H1 (cell line): ENCODE data around the gene CFAP54. TPM values are rescaled to one million over a fixed set of nuclear protein-coding genes. Genes with fewer than 3 reads are reported as not detected.

ENCODE experiments used
- CBX8 ChIP-seq: fragments of 300-800, 300-1000 bp; sonication (generic); IDR thresholded peaks from 2 replicates; pipeline ENCODE4 v1.7.1; 2016; ENCODE audit warnings: low read depth, low read length, borderline replicate concordance
- CHD7 ChIP-seq: fragments of 300-600 bp; sonication (generic); IDR thresholded peaks from 2 replicates; pipeline ENCODE4 v1.7.1; 2012; ENCODE audit warnings: low read length, moderate library complexity, mild to moderate bottlenecking, inconsistent platforms; ENCODE audit not compliant: insufficient replicate concordance
- GTF2F1 ChIP-seq: IDR thresholded peaks from 2 replicates; pipeline ENCODE4 v1.6.1; 2012; ENCODE audit warnings: low read depth, low read length, improper control_type of control experiment, borderline replicate concordance
- MAFK ChIP-seq: IDR thresholded peaks from 2 replicates; pipeline ENCODE4 v1.6.1; 2012; ENCODE audit warnings: low read depth, mild to moderate bottlenecking, improper control_type of control experiment, low read length
- RAD21 ChIP-seq, 2 experiments: IDR thresholded peaks in 1 of 2; conservative IDR thresholded peaks in 1 of 2; 2 replicates each; pipeline ENCODE4 v1.6.1; 2011; ENCODE audit warnings: low read depth in 2 of 2, low read length in 2 of 2, improper control_type of control experiment in 1 of 2, inconsistent platforms in 1 of 2, mild to moderate bottlenecking in 1 of 2, moderate library complexity in 1 of 2
- SIN3A ChIP-seq, 2 experiments: IDR thresholded peaks in 1 of 2; conservative IDR thresholded peaks in 1 of 2; 2 replicates each; pipeline ENCODE4 v1.6.1; 2011 to 2012; ENCODE audit warnings: low read length in 2 of 2, improper control_type of control experiment in 1 of 2, low read depth in 1 of 2, mild to moderate bottlenecking in 1 of 2
- SIRT6 ChIP-seq: IDR thresholded peaks from one replicate; pipeline ENCODE4 v1.7.1; 2012; ENCODE audit warnings: low read length, inconsistent platforms
- SIX5 ChIP-seq: IDR thresholded peaks from 2 replicates; pipeline ENCODE4 v1.6.1; 2011; ENCODE audit warnings: mild to moderate bottlenecking, low read depth, low read length
- TAF1 ChIP-seq: IDR thresholded peaks from 2 replicates; pipeline ENCODE4 v1.6.1; 2011; ENCODE audit warnings: mild to moderate bottlenecking, low read depth, low read length
- polyA plus RNA-seq, 7 experiments: library from polyadenylated mRNA; depleted of rRNA in 3 of 7; stranded (reverse) in 5 of 7; unstranded in 2 of 7; fragments of >200 nt in 5 of 7; fragments of 200-250 nt in 2 of 7; gene quantifications; 1 replicate in 5 of 7; 2 replicates in 1 of 7; 4 replicates in 1 of 7; pipeline versions ENCODE4 v1.2.1 to v1.2.3, GENCODE V29; 2011 to 2013; ENCODE audit warnings: missing spikeins in 2 of 7, mixed read lengths in 2 of 7
- total RNA-seq: library from RNA; stranded (reverse); fragmentation: NEBNext Ultra II Directional; extraction: Animal tissue kit (Norgen Biotek cat#: 25700); gene quantifications from 2 replicates; pipeline ENCODE4 v1.2.1, GENCODE V29; 2021

Gene CFAP54
- total and polyA plus RNA-seq, 2 of the 8 experiments (the other 6 are each of a cell fraction or from before 2014, with no cell fraction given), result 0.17 to 0.33 TPM

- no peak for TF ChIP-seq CHD7
- TF ChIP-seq TAF1, result no peak
- no peak for TF ChIP-seq MAFK
- TF ChIP-seq SIN3A (conservative IDR thresholded peaks at IDR 0.05 in 1 of 2, IDR thresholded peaks at IDR 0.05 in 1 of 2; ENCODE audit: low read depth in 1 of 2, low read length in 2 of 2), result no peak
- TF ChIP-seq GTF2F1, result no peak
- TF ChIP-seq SIX5, result no peak
- no peak for TF ChIP-seq CBX8
- TF ChIP-seq RAD21 (IDR thresholded peaks at IDR 0.05 in 1 of 2, conservative IDR thresholded peaks at IDR 0.05 in 1 of 2; ENCODE audit: low read depth in 2 of 2, low read length in 2 of 2), result no peak
- no peak for TF ChIP-seq SIRT6
- TF ChIP-seq, all 59 proteins: peak for 0
These were observed 283.7 kb downstream of the CFAP54 start (continued) for GRCh38 chr12:96773031-96773430.
